Osteoblast (primary cell): ENCODE measurements around the gene C6orf163. TPM values are rescaled to one million over a fixed set of nuclear protein-coding genes. Genes with fewer than 3 reads are reported as not detected.

ENCODE experiments used
- DNase-seq: peaks from one replicate; pipeline ENCODE4 v3.0.0; 2011; ENCODE audit warnings: low spot score, mixed read lengths; ENCODE audit not compliant: insufficient read length; ENCODE audit errors: missing footprints
- H2AFZ ChIP-seq: 2 replicates; pipeline ENCODE4 v1.6.0; 2011; ENCODE audit warnings: mild to moderate bottlenecking, low read length
- H3K27ac ChIP-seq: 2 replicates; pipeline ENCODE4 v1.5.1; 2011; ENCODE audit warnings: mild to moderate bottlenecking, low read depth, low read length, moderate library complexity
- H3K27me3 ChIP-seq: 2 replicates; pipeline ENCODE4 v1.6.0; 2012; ENCODE audit warnings: mild to moderate bottlenecking, control low read depth, inconsistent platforms, low read length, moderate library complexity; ENCODE audit not compliant: insufficient read depth
- H3K36me3 ChIP-seq: 2 replicates; pipeline ENCODE4 v1.5.1; 2011; ENCODE audit warnings: mild to moderate bottlenecking, low read length, control low read depth, moderate library complexity; ENCODE audit not compliant: insufficient read depth
- H3K4me1 ChIP-seq: 2 replicates; pipeline ENCODE4 v1.5.1; 2011; ENCODE audit warnings: mild to moderate bottlenecking, low read length, control low read depth, moderate library complexity; ENCODE audit not compliant: insufficient read depth
- H3K4me2 ChIP-seq: 2 replicates; pipeline ENCODE4 v1.6.0; 2011; ENCODE audit warnings: mild to moderate bottlenecking, low read length; ENCODE audit not compliant: insufficient read depth
- H3K4me3 ChIP-seq: fragments of 200-600 bp; sonication (generic); 3 replicates; pipeline ENCODE4 v1.5.1; 2012; ENCODE audit warnings: mild to moderate bottlenecking, low read length, inconsistent platforms; ENCODE audit not compliant: insufficient read depth
- H3K79me2 ChIP-seq: 2 replicates; pipeline ENCODE4 v1.6.0; 2012; ENCODE audit warnings: mild to moderate bottlenecking, low read length, control low read depth, inconsistent platforms; ENCODE audit not compliant: insufficient read depth
- H3K9me3 ChIP-seq: 2 replicates; pipeline ENCODE4 v1.5.1; 2011; ENCODE audit warnings: low read depth, low read length, control low read depth
- H4K20me1 ChIP-seq: 2 replicates; pipeline ENCODE4 v1.6.0; 2012; ENCODE audit warnings: mild to moderate bottlenecking, low read length, control low read depth; ENCODE audit not compliant: insufficient read depth
- total RNA-seq: library from RNA; depleted of rRNA; stranded (reverse); fragments of >200 nt; gene quantifications from 2 replicates; pipeline ENCODE4 v1.2.3, GENCODE V29; 2012
- TF ChIP-seq, protein P1 (sequence below): IDR thresholded peaks from 2 replicates; pipeline ENCODE4 v1.5.1; 2011; ENCODE audit warnings: mild to moderate bottlenecking, low read depth, low read length, moderate library complexity; ENCODE audit errors: extremely low read depth

The C6orf163 gene
- total RNA-seq, 1 donor: 3.3 TPM

DNA sequence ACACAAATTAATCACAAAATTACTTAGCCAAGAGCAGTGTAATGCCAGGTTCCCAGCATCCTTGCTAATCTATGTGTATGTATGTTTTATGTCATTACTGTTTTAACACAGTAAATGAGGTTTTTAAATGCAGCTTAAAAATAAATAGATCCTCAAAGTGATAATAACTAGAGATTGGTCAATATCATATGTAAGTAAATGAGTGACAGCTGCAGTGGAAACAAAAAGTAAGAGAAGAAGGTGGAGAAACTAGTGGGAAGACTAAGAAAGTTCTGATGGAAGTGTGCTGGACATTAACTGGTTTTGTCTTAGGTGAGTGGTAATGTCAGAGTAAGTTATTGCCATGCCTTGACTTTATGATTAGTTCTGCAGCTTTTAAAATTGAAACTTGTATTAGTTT lies 13.7 kb upstream of the C6orf163 start:
- H3K36me3 ChIP-seq: no peaks in the 10 kb centered on the region
- no peak overlapping the region for H3K4me2 ChIP-seq
- no peak overlapping the region for H3K27ac ChIP-seq
- peaks cover 14% of the 10 kb centered on the region for H4K20me1 ChIP-seq
- H2AFZ ChIP-seq: no peak overlapping the region
- H3K4me3 ChIP-seq: no peak overlapping the region
- no peaks in the 10 kb centered on the region for H3K9me3 ChIP-seq
- TF ChIP-seq, protein P1, sequence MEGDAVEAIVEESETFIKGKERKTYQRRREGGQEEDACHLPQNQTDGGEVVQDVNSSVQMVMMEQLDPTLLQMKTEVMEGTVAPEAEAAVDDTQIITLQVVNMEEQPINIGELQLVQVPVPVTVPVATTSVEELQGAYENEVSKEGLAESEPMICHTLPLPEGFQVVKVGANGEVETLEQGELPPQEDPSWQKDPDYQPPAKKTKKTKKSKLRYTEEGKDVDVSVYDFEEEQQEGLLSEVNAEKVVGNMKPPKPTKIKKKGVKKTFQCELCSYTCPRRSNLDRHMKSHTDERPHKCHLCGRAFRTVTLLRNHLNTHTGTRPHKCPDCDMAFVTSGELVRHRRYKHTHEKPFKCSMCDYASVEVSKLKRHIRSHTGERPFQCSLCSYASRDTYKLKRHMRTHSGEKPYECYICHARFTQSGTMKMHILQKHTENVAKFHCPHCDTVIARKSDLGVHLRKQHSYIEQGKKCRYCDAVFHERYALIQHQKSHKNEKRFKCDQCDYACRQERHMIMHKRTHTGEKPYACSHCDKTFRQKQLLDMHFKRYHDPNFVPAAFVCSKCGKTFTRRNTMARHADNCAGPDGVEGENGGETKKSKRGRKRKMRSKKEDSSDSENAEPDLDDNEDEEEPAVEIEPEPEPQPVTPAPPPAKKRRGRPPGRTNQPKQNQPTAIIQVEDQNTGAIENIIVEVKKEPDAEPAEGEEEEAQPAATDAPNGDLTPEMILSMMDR: no peak
- H3K27me3 ChIP-seq: no peaks in the 10 kb centered on the region
- H3K79me2 ChIP-seq: no peaks in the 10 kb centered on the region
- H3K4me1 ChIP-seq: peaks cover 11% of the 10 kb centered on the region
- no peak for DNase-seq

DNA sequence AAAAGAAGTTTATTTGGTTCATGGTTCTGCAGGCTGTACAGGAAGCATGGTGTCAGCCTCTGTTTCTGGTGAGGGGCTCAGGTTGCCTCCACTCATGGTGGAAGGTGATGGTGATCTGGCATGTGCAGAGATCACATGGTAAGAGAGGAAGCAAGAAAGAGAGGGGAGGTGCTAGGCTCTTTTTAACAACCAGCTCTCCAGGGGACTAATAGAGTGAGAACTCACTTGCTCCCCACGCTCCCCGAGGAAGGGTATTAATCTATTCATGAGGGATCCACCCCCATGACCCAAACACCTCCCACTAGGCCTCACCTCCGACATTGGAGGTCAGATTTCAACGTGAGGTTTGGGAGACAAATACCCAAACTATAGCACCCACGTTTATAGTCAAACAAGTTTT lies 11.6 kb upstream of the C6orf163 start:
- Histone ChIP-seq H3K4me1 (peaks cover 11% of the 10 kb centered on the region), H3K9me3 (no peaks in the 10 kb centered on the region), H3K27ac (no peak overlapping the region), H3K27me3 (no peaks in the 10 kb centered on the region), H3K4me3 (no peak overlapping the region), H3K79me2 (no peaks in the 10 kb centered on the region), H2AFZ (no peak overlapping the region), H3K36me3 (no peaks in the 10 kb centered on the region), H3K4me2 (no peak overlapping the region), H4K20me1 (peaks cover 17% of the 10 kb centered on the region)
- no peak for DNase-seq
- TF ChIP-seq, protein P1: no peak

DNA sequence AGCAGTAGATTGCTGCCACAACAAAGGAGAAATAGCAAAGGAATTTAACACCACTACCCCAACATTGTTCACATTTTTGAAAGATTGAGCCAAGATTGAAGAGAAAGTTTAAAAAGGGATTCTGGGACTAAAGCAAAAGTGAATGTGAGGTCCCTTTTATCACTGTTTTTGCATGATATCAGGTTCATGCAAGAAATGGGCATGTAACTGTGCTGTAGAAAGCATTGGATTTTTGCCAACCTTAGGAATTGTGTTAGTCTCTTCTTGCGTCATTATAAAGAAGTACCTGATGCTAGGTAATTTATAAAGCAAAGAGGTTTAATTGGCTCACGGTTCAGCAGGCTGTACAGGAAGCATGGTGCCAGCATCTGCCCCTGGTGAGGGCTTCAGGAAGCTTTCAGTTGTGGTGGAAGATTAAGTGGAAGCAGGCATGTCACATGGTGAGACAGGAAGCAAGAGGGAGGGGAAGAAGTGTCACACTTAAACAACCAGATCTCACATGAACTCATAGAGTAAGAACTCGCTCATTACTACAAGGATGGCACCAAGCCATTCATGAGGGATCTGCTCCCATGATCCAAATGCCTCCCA lies 10.9 kb upstream of the C6orf163 start:
- TF ChIP-seq, protein P1: no peak
- DNase-seq: no peak
- no peak overlapping the region for H3K4me3 ChIP-seq
- H3K9me3 ChIP-seq: no peaks in the 10 kb centered on the region
- no peaks in the 10 kb centered on the region for H3K27me3 ChIP-seq
- H3K4me1 ChIP-seq: peaks cover 11% of the 10 kb centered on the region
- no peak overlapping the region for H3K4me2 ChIP-seq
- H3K79me2 ChIP-seq: no peaks in the 10 kb centered on the region
- H3K27ac ChIP-seq: no peak overlapping the region
- peaks cover 17% of the 10 kb centered on the region for H4K20me1 ChIP-seq
- no peak overlapping the region for H2AFZ ChIP-seq
- no peaks in the 10 kb centered on the region for H3K36me3 ChIP-seq

DNA sequence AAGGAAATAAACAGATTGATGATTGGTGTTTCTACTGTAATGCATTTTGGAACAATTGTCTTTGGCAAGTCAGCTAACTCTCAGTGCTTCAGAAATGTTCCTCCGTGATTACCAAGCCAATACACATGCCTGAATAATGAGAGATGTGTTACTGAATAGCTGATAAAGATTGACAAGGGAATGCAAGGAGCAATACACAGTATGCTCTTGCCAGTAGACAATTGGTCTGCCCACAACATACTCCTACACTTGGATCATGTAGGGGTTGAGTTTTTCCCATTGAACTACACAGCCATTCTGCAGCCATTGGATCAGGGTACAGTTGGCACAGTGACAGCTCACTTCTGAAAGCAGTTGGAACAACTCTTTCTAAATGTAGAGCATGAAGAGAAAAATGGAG lies 9.9 kb upstream of the C6orf163 start:
- Histone ChIP-seq H3K4me3 (no peak overlapping the region), H3K4me1 (peaks cover 11% of the 10 kb centered on the region), H2AFZ (no peak overlapping the region), H3K36me3 (no peaks in the 10 kb centered on the region), H3K4me2 (no peak overlapping the region), H3K79me2 (no peaks in the 10 kb centered on the region), H3K27ac (no peak overlapping the region), H3K9me3 (no peaks in the 10 kb centered on the region), H4K20me1 (peaks cover 15% of the 10 kb centered on the region), H3K27me3 (no peaks in the 10 kb centered on the region)
- no peak for DNase-seq
- TF ChIP-seq, protein P1: no peak
